HG02870 (cell line): ENCODE results near the gene ZNF35.

Experiments used
- ATAC-seq: cut with Tn5 transposase; IDR thresholded peaks from one replicate; pipeline ENCODE4 v1.9.1; 2021; ENCODE audit warnings: mild to moderate bottlenecking, moderate library complexity; ENCODE audit not compliant: unreplicated experiment

ZNF35 gene

DNA sequence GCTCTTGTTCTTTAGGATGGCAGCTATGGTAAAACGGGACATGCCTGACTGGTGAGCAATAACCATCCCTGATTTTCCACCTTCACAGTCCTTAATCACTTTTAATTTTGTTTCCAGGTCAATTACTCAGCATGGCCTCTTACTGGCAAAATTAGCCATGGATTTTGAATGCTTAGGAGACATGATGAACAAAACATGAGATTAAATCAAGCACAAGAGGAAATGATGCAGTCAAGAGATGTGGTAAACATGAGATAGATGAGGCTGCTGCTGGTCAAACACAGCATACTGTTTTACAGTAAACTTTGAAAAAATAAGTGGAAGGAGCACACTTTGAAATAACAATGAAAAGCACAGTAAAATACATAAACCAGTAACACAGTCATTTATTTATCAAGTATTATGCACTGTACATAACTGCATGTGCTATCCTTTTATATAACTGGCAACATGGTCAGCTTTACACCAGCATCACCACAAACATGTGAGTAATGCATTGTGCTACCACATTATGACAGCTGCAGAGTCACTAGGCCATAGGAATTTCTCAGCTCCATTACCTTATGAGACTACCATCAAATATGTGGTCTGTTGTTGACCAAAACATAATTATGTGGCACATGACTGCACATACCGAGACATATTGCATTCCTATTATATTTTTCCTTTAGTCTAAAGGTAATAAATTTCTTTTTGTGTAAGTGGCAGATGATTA is 33.8 kb downstream of the ZNF35 start:
- ATAC-seq = no peak

GRCh38 chr3:44685128-44685800 is 36.7 kb downstream of the ZNF35 start:
- ATAC-seq = peak; percentile 57

DNA sequence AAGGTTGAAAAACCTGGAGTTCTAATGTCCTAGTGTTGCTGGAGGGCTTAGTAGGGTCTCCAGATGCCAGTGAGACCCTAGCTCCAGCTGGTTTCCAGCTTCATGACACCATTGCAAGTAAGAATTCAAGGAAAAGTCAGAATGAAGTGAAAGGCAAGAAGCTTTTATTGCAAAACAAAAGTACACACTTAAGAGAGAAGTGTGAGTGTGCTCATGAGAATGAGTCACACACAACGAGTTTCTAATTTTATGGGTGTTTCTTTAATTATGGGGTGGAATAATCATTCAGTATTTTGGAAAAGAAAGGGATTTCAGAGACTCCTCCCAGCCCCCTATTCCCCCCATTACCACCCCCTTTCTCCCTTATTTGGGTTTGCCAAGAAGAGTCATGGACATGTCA is 39.4 kb downstream of the ZNF35 start:
- no peak for ATAC-seq
